Measurements from ENCODE around the gene OCA2. TPM values are rescaled to one million over a fixed set of nuclear protein-coding genes. Genes with fewer than 3 reads are reported as not detected.

The OCA2 gene
- polyA plus RNA-seq, 3 donors, result not detected

- 96% methylated on average over 45 of the region's 54 CpGs for WGBS (ENCODE audit: insufficient coverage)
- Mint-ChIP-seq H3K4me3 (no peak overlapping the region), H3K4me1 (no peaks in the 10 kb centered on the region), H3K27me3 (ENCODE audit: low read depth in 3 of 3) (peaks cover 0 to 2% (median 0%) of the 10 kb centered on the region in 3 donors), H3K27ac (no peak overlapping the region), H3K9me3 (peaks cover 22 to 51% (median 34%) of the 10 kb centered on the region in 7 donors), H3K36me3 (no peaks in the 10 kb centered on the region)
- Histone ChIP-seq H3K36me3 (replicated peaks in 1 of 2; ENCODE audit: control insufficient read depth in 1 of 2, insufficient read depth in 2 of 2, low read length in 2 of 2) (no peaks in the 10 kb centered on the region), H3K9me3 (replicated peaks in 1 of 2; ENCODE audit: control insufficient read depth in 1 of 2, insufficient read depth in 1 of 2, low read length in 2 of 2) (peaks cover 43 to 46% of the 10 kb centered on the region in 2 donors), H3K27me3 (ENCODE audit: control insufficient read depth in 2 of 2, insufficient read depth in 2 of 2, low read length in 2 of 2) (no peaks in the 10 kb centered on the region), H3K79me2 (ENCODE audit: insufficient read depth, low read length) (no peaks in the 10 kb centered on the region), H4K20me1 (ENCODE audit: insufficient read depth, low read length) (no peaks in the 10 kb centered on the region), H3K4me1 (ENCODE audit: control insufficient read depth in 1 of 2, insufficient read depth in 2 of 2, low read length in 2 of 2) (no peaks in the 10 kb centered on the region), H3K4me3 (replicated peaks in 1 of 3; ENCODE audit: low read depth in 2 of 3, low read length in 3 of 3) (no peak overlapping the region), H3K4me2 (replicated peaks; ENCODE audit: extremely low read depth, low read length, poor library complexity, severe bottlenecking) (no peak overlapping the region), H3K27ac (ENCODE audit: low read depth in 1 of 2, low read length in 2 of 2) (no peak overlapping the region), H3K9ac (ENCODE audit: insufficient read depth, low read length, poor library complexity, severe bottlenecking) (no peak overlapping the region), H2AFZ (ENCODE audit: insufficient read depth, low read depth, low read length, poor library complexity, severe bottlenecking) (no peak overlapping the region)
- intact Hi-C loops (cut with micrococcal nuclease), result no loop called here
- TF ChIP-seq CTCF (IDR thresholded peaks at IDR 0.05), result no peak
- DNase-seq, result no peak
Observed at GRCh38 chr15:27805261-27806220, 293.6 kb downstream of the OCA2 start.

- no peak for DNase-seq
- H3K4me1 Mint-ChIP-seq, result no peaks in the 10 kb centered on the region
- 92% methylated on average over 21 of the region's 30 CpGs for WGBS (ENCODE audit: insufficient coverage)
Observed at GRCh38 chr15:27804569-27805260, 294.4 kb downstream of the OCA2 start.

More at GRCh38 chr15:27804569-27805260, 294.4 kb downstream of the OCA2 start:
- Histone ChIP-seq H3K79me2 (ENCODE audit: insufficient read depth, low read length) (no peaks in the 10 kb centered on the region), H3K4me2 (replicated peaks; ENCODE audit: extremely low read depth, low read length, poor library complexity, severe bottlenecking) (no peak overlapping the region), H4K20me1 (ENCODE audit: insufficient read depth, low read length) (no peaks in the 10 kb centered on the region), H3K4me3 (replicated peaks in 1 of 3; ENCODE audit: low read depth in 2 of 3, low read length in 3 of 3) (no peak overlapping the region), H3K9ac (ENCODE audit: insufficient read depth, low read length, poor library complexity, severe bottlenecking) (no peak overlapping the region), H3K9me3 (replicated peaks in 1 of 2; ENCODE audit: control insufficient read depth in 1 of 2, insufficient read depth in 1 of 2, low read length in 2 of 2) (peaks cover 43 to 46% of the 10 kb centered on the region in 2 donors), H2AFZ (ENCODE audit: insufficient read depth, low read depth, low read length, poor library complexity, severe bottlenecking) (no peak overlapping the region), H3K36me3 (replicated peaks in 1 of 2; ENCODE audit: control insufficient read depth in 1 of 2, insufficient read depth in 2 of 2, low read length in 2 of 2) (no peaks in the 10 kb centered on the region), H3K27ac (ENCODE audit: low read depth in 1 of 2, low read length in 2 of 2) (no peak overlapping the region), H3K4me1 (ENCODE audit: control insufficient read depth in 1 of 2, insufficient read depth in 2 of 2, low read length in 2 of 2) (no peaks in the 10 kb centered on the region), H3K27me3 (ENCODE audit: control insufficient read depth in 2 of 2, insufficient read depth in 2 of 2, low read length in 2 of 2) (no peaks in the 10 kb centered on the region)
- no peaks in the 10 kb centered on the region for H3K36me3 Mint-ChIP-seq
- peaks cover 0 to 2% (median 0%) of the 10 kb centered on the region in 3 donors for H3K27me3 Mint-ChIP-seq (ENCODE audit: low read depth in 3 of 3)
- H3K27ac Mint-ChIP-seq, result no peak overlapping the region
- H3K4me3 Mint-ChIP-seq, result no peak overlapping the region
- peaks cover 22 to 53% (median 32%) of the 10 kb centered on the region in 7 donors for H3K9me3 Mint-ChIP-seq
- TF ChIP-seq CTCF (IDR thresholded peaks at IDR 0.05), result no peak
- intact Hi-C loops (cut with micrococcal nuclease), result no loop called here
